ENCODE results near the gene LAMC3.

LAMC3 gene

GRCh38 chr9:131013771-131014676 is 5.0 kb downstream of the LAMC3 start:
- no peak for TF ChIP-seq SNAI2 (CRISPR knock-in tag; IDR thresholded peaks at IDR 0.05)
- TF ChIP-seq ARNTL (CRISPR knock-in tag; IDR thresholded peaks at IDR 0.05; ENCODE audit: borderline replicate concordance, low read depth) = no peak
- TF ChIP-seq PPARA (CRISPR knock-in tag; IDR thresholded peaks at IDR 0.05; ENCODE audit: borderline replicate concordance) = no peak
- TF ChIP-seq TOX (CRISPR knock-in tag; IDR thresholded peaks at IDR 0.05; ENCODE audit: borderline replicate concordance) = no peak
- TF ChIP-seq RARB (CRISPR knock-in tag; IDR thresholded peaks at IDR 0.05) = no peak
- TF ChIP-seq ZNF565 (CRISPR knock-in tag; conservative IDR thresholded peaks at IDR 0.05; ENCODE audit: low read depth) = no peak
- no peak for TF ChIP-seq POU6F1 (CRISPR knock-in tag; IDR thresholded peaks at IDR 0.05; ENCODE audit: borderline replicate concordance, low read depth)
- no peak for TF ChIP-seq CREB5 (CRISPR knock-in tag; IDR thresholded peaks at IDR 0.05; ENCODE audit: low read depth)
- TF ChIP-seq ZFP3 (CRISPR knock-in tag; IDR thresholded peaks at IDR 0.05) = no peak
- TF ChIP-seq ZC3H10 (CRISPR knock-in tag; IDR thresholded peaks at IDR 0.05) = no peak
- no peak for TF ChIP-seq GLIS3 (CRISPR knock-in tag; IDR thresholded peaks at IDR 0.05)
- no peak for TF ChIP-seq CSDC2 (CRISPR knock-in tag; IDR thresholded peaks at IDR 0.05)
- no peak for TF ChIP-seq BACH2 (CRISPR knock-in tag; IDR thresholded peaks at IDR 0.05; ENCODE audit: borderline replicate concordance)
- no peak for TF ChIP-seq ESRRG (CRISPR knock-in tag; IDR thresholded peaks at IDR 0.05)
- TF ChIP-seq, protein P1, sequence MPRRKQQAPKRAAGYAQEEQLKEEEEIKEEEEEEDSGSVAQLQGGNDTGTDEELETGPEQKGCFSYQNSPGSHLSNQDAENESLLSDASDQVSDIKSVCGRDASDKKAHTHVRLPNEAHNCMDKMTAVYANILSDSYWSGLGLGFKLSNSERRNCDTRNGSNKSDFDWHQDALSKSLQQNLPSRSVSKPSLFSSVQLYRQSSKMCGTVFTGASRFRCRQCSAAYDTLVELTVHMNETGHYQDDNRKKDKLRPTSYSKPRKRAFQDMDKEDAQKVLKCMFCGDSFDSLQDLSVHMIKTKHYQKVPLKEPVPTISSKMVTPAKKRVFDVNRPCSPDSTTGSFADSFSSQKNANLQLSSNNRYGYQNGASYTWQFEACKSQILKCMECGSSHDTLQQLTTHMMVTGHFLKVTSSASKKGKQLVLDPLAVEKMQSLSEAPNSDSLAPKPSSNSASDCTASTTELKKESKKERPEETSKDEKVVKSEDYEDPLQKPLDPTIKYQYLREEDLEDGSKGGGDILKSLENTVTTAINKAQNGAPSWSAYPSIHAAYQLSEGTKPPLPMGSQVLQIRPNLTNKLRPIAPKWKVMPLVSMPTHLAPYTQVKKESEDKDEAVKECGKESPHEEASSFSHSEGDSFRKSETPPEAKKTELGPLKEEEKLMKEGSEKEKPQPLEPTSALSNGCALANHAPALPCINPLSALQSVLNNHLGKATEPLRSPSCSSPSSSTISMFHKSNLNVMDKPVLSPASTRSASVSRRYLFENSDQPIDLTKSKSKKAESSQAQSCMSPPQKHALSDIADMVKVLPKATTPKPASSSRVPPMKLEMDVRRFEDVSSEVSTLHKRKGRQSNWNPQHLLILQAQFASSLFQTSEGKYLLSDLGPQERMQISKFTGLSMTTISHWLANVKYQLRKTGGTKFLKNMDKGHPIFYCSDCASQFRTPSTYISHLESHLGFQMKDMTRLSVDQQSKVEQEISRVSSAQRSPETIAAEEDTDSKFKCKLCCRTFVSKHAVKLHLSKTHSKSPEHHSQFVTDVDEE (CRISPR knock-in tag; IDR thresholded peaks at IDR 0.05) = no peak
- peak; percentile 14; the same call in 1 of the 3 replicates for ATAC-seq

DNA sequence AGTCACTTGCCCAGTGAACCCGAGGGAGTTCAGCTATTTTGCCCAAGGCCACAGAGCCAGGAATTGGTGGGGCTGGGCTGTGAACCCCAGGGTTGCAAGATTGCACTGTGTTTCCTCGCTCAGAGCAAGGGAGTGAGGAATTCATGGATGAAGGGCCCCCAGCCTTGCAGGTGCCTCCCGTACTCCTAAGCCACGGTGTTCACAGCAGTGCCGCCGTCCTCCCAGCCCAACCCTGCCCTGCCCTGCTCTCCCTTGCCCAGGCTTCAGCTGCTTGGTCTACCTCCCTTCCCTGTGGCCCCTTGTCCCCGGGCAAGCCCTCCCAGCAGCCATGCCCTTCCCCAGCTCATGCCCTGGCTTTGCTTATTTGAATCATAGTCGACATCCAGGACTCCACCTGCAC is 6.1 kb downstream of the LAMC3 start:
- no peak for ATAC-seq
- no peak for TF ChIP-seq ZNF565 (CRISPR knock-in tag; conservative IDR thresholded peaks at IDR 0.05; ENCODE audit: low read depth)
- no peak for TF ChIP-seq CSRNP3 (CRISPR knock-in tag; IDR thresholded peaks at IDR 0.05)

GRCh38 chr9:131015876-131016397 is 7.0 kb downstream of the LAMC3 start:
- TF ChIP-seq CSDC2 (CRISPR knock-in tag; IDR thresholded peaks at IDR 0.05) (no peak), TCF4 (CRISPR knock-in tag; IDR thresholded peaks at IDR 0.05; ENCODE audit: borderline replicate concordance) (no peak), CSRNP3 (CRISPR knock-in tag; IDR thresholded peaks at IDR 0.05) (no peak), ARNTL (CRISPR knock-in tag; IDR thresholded peaks at IDR 0.05; ENCODE audit: borderline replicate concordance, low read depth) (no peak), ZFP30 (CRISPR knock-in tag; IDR thresholded peaks at IDR 0.05) (no peak), GLIS3 (CRISPR knock-in tag; IDR thresholded peaks at IDR 0.05) (no peak), BACH2 (CRISPR knock-in tag; IDR thresholded peaks at IDR 0.05; ENCODE audit: borderline replicate concordance) (no peak)
- ATAC-seq = no peak
